ENCODE data around the gene RAD51B.

The RAD51B gene

DNA sequence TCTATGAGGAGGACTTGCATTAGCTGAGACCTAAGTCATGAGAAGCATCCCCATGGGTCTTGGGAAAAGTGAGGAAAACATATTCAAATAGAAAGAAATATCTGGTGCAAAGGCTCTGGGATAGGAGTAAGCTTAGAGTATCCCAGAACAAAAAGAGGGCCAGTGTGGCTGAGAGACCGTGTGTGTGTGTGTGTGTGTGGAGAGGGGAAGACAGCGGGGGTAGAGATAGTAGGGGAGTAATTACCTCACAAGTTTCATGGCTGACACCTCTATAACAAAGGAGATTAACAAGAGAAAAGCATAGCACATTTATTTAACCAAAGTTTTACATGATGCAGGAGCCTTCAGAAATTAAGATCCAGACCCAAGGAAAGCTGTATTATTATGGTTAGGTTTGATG lies 440.5 kb downstream of the RAD51B start:
- no peak for DNase-seq

- no peak for DNase-seq
Observed at GRCh38 chr14:68261092-68261842, 441.7 kb downstream of the RAD51B start.

DNA sequence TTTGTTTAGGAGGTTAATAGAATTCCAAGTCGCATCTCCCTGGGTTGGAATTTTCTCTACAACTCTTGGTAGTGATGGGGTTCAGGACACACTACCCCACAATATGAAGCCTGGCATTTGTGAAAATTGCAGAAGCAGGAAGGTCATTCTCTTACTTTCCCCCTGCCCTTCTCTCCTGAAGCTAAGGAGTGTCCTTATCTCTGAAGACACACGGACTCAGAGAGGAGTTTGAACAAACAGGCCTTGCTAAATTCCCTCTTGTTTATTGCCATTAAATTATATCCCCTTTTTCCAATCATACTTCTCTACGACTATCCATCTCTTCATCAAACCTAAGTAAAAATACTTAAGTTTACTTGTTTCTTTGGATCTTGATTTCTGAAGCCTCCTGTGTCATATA lies 443.0 kb downstream of the RAD51B start:
- DNase-seq = no peak

GRCh38 chr14:68263563-68264259 lies 444.1 kb downstream of the RAD51B start:
- no peak for DNase-seq

- no peak for DNase-seq
Observed at GRCh38 chr14:68264260-68264569, 444.6 kb downstream of the RAD51B start.

GRCh38 chr14:68266998-68267397 lies 447.4 kb downstream of the RAD51B start:
- no peak for DNase-seq

DNA sequence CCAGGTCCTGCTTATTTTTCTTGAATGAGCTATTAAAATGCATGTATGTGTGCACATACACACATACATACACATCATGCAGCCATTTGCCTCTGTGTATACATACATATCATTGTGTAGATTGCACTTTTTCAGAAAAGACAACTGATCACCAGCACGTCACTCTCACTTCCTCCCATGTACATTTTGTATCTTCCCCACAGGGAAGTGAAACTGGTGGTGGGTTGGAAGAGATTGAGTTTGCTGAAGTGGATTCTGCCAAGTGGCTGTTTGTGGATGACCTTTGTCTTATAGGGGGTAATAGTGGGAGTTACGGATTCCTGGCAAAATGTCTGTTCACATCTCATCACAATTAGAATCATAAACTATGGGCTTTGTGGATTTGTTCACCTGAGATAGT lies 448.6 kb downstream of the RAD51B start:
- peak; percentile 47 for DNase-seq

GRCh38 chr14:68268719-68269118 lies 449.1 kb downstream of the RAD51B start:
- DNase-seq = no peak

- DNase-seq = no peak
Observed at GRCh38 chr14:68269136-68269927, 449.8 kb downstream of the RAD51B start.

DNA sequence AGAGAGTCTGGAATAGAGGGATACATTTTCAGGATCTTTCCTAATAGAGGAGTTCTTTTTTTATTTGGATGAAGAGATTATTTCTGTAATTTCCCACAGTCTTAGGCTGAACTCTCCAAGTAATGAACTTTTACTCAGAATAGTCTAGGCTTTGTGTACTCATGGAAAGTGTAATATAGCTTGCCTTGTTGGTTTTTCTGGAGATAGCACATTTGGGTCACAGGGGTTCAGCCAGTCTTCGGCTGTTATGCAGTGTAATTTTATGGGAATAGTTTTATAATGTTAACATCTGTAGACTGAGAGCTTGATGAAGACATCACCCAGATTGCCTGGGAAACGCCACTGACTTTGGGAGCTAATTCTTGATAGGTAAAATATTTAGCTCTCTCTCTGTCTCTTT lies 450.8 kb downstream of the RAD51B start:
- DNase-seq = no peak

GRCh38 chr14:68271913-68272391 lies 452.4 kb downstream of the RAD51B start:
- no peak for DNase-seq

DNA sequence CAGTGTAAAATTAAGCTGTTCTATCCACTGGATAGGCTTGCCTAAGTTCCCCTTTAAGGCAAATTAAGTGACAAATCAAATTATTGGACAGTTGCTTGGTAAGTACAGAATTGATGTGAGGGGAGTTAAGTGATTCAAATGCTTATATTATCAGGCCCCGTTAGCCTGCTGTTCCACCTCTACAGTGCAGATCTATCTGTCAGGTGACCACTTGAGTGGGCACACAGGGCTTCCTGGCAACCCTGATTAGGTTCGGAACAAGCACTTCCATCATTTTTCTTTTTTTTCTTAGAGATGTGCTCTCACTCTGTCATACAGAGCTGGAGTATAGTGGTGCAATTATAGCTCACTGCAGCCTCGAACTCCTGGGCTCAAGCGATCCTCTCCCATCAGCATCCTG lies 453.8 kb downstream of the RAD51B start:
- DNase-seq = no peak

DNA sequence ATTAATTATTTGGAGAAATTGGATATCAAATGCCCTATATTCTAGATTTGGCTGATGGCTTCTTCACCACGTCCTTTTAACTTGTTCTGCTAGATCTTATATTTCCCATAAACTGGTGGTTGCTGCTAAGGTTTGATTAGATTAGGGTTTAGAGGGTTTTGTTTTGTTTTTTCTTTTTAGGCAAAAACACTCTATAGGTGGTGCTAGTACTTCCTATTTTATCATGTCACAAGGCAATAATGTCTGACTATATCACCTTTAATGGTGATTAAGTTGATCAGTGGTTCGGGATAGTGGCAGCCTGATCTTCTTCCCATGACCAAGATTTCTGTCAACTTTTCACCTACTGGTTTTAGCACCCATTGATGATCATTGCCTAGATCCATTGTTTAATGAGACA lies 455.1 kb downstream of the RAD51B start:
- peak; percentile 14 for DNase-seq

DNA sequence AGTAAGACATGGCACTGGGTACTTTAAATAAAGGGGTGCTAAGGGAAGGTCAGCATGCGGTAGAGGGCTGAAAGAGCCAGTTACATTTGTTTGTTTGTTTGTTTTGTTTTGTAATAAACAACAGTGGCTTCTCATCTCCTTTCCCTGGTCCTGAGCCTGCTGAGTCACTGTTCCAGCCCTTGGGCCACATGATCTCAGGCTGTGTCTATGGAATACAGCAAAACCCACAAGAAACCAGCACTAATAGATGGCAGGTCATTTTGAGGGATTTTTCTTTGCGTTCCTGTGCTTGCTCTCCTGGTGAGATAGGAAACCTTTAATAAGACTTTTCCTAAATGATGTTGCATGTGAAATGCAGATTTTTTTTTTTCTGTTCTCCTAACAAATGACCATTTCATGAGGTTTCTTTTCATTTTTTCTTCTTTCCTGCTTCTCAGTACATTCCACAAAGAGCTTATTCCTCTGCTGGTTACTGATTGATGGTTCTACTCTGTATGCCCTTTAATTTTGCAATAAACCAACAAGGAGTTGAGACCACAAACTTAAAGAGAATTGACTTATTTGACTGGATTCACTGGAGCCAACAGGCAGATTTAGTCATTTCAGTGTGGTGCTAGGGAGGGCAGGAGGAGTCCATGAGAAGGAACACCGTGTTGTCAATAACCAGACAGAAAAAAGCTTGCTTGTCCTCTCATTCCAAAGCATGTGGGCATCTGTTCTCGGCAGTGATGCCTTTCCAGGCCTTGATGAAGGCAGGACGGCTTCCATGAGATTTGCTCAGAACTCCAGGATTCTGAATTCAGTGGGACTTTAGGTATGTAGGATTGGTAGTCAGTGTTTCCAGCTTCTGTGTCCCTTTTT lies 459.2 kb downstream of the RAD51B start:
- no peak for DNase-seq

GRCh38 chr14:68279437-68279720 lies 459.8 kb downstream of the RAD51B start:
- no peak for DNase-seq

GRCh38 chr14:68279777-68280233 lies 460.2 kb downstream of the RAD51B start:
- DNase-seq = no peak

DNA sequence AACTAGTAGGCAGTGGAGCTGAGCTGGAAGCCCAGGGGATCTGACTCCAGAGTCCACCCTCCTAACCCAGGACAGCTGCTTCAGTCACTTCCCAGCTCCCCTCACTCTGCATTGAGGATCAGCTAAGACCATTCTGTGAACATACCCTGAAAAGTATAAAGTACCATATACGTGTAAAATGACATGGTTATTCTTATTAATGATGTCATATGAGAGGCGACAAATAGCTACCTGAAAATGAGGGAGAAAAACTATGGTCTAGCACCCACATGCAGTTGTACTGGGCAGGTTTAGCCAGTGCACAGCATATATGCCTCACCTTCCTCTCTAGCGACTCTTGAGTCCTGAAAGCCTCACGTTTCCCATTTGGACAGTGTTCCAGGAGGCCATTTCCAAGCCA lies 461.9 kb downstream of the RAD51B start:
- no peak for DNase-seq

- peak; percentile 72 for DNase-seq
Observed at GRCh38 chr14:68282479-68283377, 463.1 kb downstream of the RAD51B start.

DNA sequence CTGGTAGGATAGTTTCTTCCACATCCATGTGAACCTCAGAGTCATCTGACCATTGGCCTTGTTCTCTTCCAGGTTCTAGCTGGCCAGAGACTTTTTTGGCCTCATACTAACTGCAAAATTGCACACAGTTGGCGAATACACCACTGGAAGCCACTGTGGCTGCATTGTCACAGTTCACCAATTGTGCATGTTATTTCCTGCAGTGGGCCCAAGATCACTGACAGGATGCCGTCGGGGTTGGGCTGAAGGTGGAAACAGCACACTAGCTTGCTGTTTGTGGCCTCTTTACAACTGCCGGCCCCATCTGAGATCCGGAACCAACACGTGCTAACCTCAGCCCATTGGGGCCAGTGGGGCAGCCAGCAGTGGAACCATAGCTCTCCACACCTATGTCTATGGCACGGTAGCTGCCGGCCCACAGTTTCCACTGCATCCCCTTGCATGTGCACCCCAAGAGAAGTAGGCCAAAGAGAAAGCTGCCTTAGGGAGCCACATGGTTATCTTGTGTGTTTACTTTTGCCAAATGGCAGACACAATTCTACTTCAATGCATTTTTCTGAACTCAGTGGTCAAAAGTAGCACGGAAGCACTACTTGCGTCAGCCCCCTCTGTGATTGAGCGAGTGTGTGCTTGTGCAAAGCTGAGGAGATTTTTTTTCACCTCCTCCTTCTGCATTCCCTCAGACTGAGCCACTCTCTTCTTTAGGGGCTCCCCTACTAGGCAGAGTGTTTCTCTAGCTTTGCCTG lies 464.0 kb downstream of the RAD51B start:
- peak; percentile 67 for DNase-seq

DNA sequence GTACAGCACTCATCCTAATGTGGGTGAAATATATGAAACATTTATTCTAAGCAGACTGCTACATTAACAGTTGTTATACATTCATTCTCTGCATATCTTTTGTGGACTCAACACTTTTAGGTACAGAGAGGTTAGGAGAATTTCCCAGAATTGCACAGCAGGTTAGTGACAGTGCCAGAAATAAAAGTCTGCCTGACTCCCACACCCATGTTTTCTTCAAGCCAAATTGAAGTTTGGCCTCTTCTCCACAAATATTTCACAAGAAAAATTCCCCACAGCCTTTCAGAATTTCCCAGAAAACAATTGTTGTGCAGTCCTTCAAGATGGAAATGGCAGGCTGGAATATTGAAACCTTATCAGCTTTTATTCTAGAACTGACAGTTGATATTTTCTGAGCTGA lies 464.8 kb downstream of the RAD51B start:
- DNase-seq = no peak

- no peak for DNase-seq
Observed at GRCh38 chr14:68284834-68285233, 465.3 kb downstream of the RAD51B start.

All from CD4-positive, alpha-beta T cell treated with Interleukin-21 for 1 hour (primary cell).